AG10803 (cell line): ENCODE measurements around the gene NSUN6.

Experiments used
- DNase-seq: peaks from one replicate; pipeline ENCODE4 v3.0.0; 2010; ENCODE audit warnings: low read depth
- H3K4me3 ChIP-seq: 2 replicates; pipeline ENCODE4 v1.5.1; 2011; ENCODE audit warnings: mild to moderate bottlenecking, low read length, control low read depth
- CTCF ChIP-seq: conservative IDR thresholded peaks from 2 replicates; pipeline ENCODE4 v1.5.1; 2011; ENCODE audit warnings: mild to moderate bottlenecking, low read length, control low read depth, inconsistent platforms

Gene NSUN6

GRCh38 chr10:18651324-18652007, at the start of gene NSUN6:
NSUN6 (minus strand) TSS chr10:18651587; CDS start chr10:18651203, 384 bp downstream.
- no peak; the same call in 1 of the 2 replicates for TF ChIP-seq CTCF
- peak; percentile 82 for DNase-seq
- H3K4me3 ChIP-seq: peak within 1 kb of the TSS; percentile 97

GRCh38 chr10:18699849-18700840, 48.8 kb upstream of the NSUN6 start:
- peak; percentile 44 for DNase-seq
- no peak overlapping the region for H3K4me3 ChIP-seq
- no peak for TF ChIP-seq CTCF

GRCh38 chr10:18690541-18690940, 39.2 kb upstream of the NSUN6 start:
- no peak overlapping the region for H3K4me3 ChIP-seq
- no peak for TF ChIP-seq CTCF
- no peak for DNase-seq

- peak; percentile 61 for DNase-seq
- H3K4me3 ChIP-seq: no peak overlapping the region
- TF ChIP-seq CTCF: peak; percentile 68
Observed at GRCh38 chr10:18689498-18689897, 38.1 kb upstream of the NSUN6 start.

- no peak overlapping the region for H3K4me3 ChIP-seq
- DNase-seq: no peak
- TF ChIP-seq CTCF: no peak
Observed at GRCh38 chr10:18687706-18688105, 36.3 kb upstream of the NSUN6 start.

- no peak overlapping the region for H3K4me3 ChIP-seq
- no peak for TF ChIP-seq CTCF
- no peak for DNase-seq
Observed at GRCh38 chr10:18687195-18687594, 35.8 kb upstream of the NSUN6 start.
